Neuronal stem cell (in vitro differentiated cells): Measurements from ENCODE around the gene CAVIN2.

Experiments
- DNase-seq: peaks from one replicate; pipeline ENCODE4 v3.0.0-alpha.2; 2013; ENCODE audit warnings: low spot score
- H2AFZ ChIP-seq: one replicate; pipeline ENCODE4 v1.6.1; 2013; ENCODE audit warnings: mild to moderate bottlenecking, low read length, inconsistent platforms
- H2AK5ac ChIP-seq: 2 replicates; pipeline ENCODE4 v1.6.1; 2013; ENCODE audit warnings: low read depth, mild to moderate bottlenecking, inconsistent platforms, low read length, moderate library complexity, mixed read lengths
- H2BK120ac ChIP-seq: 2 replicates; pipeline ENCODE4 v1.6.1; 2013; ENCODE audit warnings: low read depth, mild to moderate bottlenecking, inconsistent platforms, low read length, moderate library complexity, mixed read lengths
- H2BK12ac ChIP-seq: one replicate; pipeline ENCODE4 v1.6.1; 2013; ENCODE audit warnings: low read length, inconsistent platforms
- H2BK15ac ChIP-seq: 2 replicates; pipeline ENCODE4 v1.6.1; 2013; ENCODE audit warnings: mild to moderate bottlenecking, low read length, inconsistent platforms, mixed read lengths
- H2BK5ac ChIP-seq: one replicate; pipeline ENCODE4 v1.6.1; 2013; ENCODE audit warnings: inconsistent platforms, mild to moderate bottlenecking, low read length, moderate library complexity
- H3K14ac ChIP-seq: one replicate; pipeline ENCODE4 v1.6.1; 2013; ENCODE audit warnings: low read length, inconsistent platforms
- H3K18ac ChIP-seq: 2 replicates; pipeline ENCODE4 v1.6.1; 2013; ENCODE audit warnings: low read length, inconsistent platforms
- H3K23ac ChIP-seq: 2 replicates; pipeline ENCODE4 v1.6.1; 2013; ENCODE audit warnings: low read depth, mild to moderate bottlenecking, mixed read lengths, low read length, inconsistent platforms; ENCODE audit not compliant: poor library complexity
- H3K27ac ChIP-seq: replicated peaks from 3 replicates; pipeline ENCODE4 v1.5.1; 2013; ENCODE audit warnings: low read length, inconsistent platforms
- H3K27me3 ChIP-seq, 3 experiments: 2 replicates each; pipeline ENCODE4 v1.6.1; 2013; ENCODE audit warnings: low read length in 3 of 3, mild to moderate bottlenecking in 2 of 3, inconsistent platforms in 1 of 3, low read depth in 1 of 3, mixed read lengths in 1 of 3, moderate library complexity in 1 of 3; ENCODE audit not compliant: control insufficient read depth in 3 of 3, insufficient read depth in 3 of 3
- H3K36me3 ChIP-seq, 2 donors: replicated peaks in 1 of 2; 2 replicates each; pipeline ENCODE4 v1.6.1; 2013; ENCODE audit warnings: low read length in 2 of 2; ENCODE audit not compliant: control insufficient read depth in 2 of 2, insufficient read depth in 2 of 2
- H3K4ac ChIP-seq: 2 replicates; pipeline ENCODE4 v1.6.1; 2013; ENCODE audit warnings: inconsistent platforms, mild to moderate bottlenecking, low read length, moderate library complexity
- H3K4me1 ChIP-seq, 2 donors: 1 replicate in 1 of 2; 2 replicates in 1 of 2; pipeline ENCODE4 v1.6.1; 2013; ENCODE audit warnings: low read length in 2 of 2, low read depth in 1 of 2; ENCODE audit not compliant: control insufficient read depth in 2 of 2, insufficient read depth in 1 of 2
- H3K4me2 ChIP-seq: one replicate; pipeline ENCODE4 v1.6.1; 2013; ENCODE audit warnings: mild to moderate bottlenecking, low read length, inconsistent platforms; ENCODE audit not compliant: insufficient read depth, poor library complexity, severe bottlenecking
- H3K4me3 ChIP-seq, 2 donors: 2 replicates each; pipeline ENCODE4 v1.5.1; 2013; ENCODE audit warnings: low read length in 2 of 2, mild to moderate bottlenecking in 2 of 2, inconsistent platforms in 1 of 2, moderate library complexity in 1 of 2
- H3K79me1 ChIP-seq: one replicate; pipeline ENCODE4 v1.6.1; 2013; ENCODE audit warnings: low read depth, mild to moderate bottlenecking, inconsistent platforms, low read length, moderate library complexity
- H3K9ac ChIP-seq: one replicate; pipeline ENCODE4 v1.6.1; 2013; ENCODE audit warnings: mild to moderate bottlenecking, low read depth, low read length, inconsistent platforms; ENCODE audit not compliant: poor library complexity
- H3K9me3 ChIP-seq, 2 donors: replicated peaks in 1 of 2; 2 replicates each; pipeline versions ENCODE3 to v1.6.1; 2013; ENCODE audit warnings: low read length in 2 of 2, mild to moderate bottlenecking in 2 of 2, inconsistent platforms in 1 of 2, low read depth in 1 of 2, mixed read lengths in 1 of 2, moderate library complexity in 1 of 2; ENCODE audit not compliant: control insufficient read depth in 2 of 2, insufficient read depth in 1 of 2
- H4K8ac ChIP-seq: one replicate; pipeline ENCODE4 v1.6.1; 2013; ENCODE audit warnings: low read depth, mild to moderate bottlenecking, inconsistent platforms, low read length, moderate library complexity
- H4K91ac ChIP-seq: one replicate; pipeline ENCODE4 v1.6.1; 2013; ENCODE audit warnings: low read length, low read depth, mild to moderate bottlenecking, inconsistent platforms; ENCODE audit not compliant: poor library complexity
- WGBS, 2 donors: extraction: QIAGEN DNeasy Blood & Tissue Kit; methylation state at CpG; one replicate each; pipeline ENCODE4 v1.1.7; 2013; ENCODE audit warnings: missing lambda C conversion rate in 2 of 2, mixed read lengths in 1 of 2; ENCODE audit not compliant: insufficient read length in 2 of 2, insufficient replicate concordance in 1 of 2; ENCODE audit errors: extremely low coverage in 2 of 2; 5-methylcytosine and 5-hydroxymethylcytosine counted together

CAVIN2 gene

GRCh38 chr2:191804766-191805165, 42.1 kb downstream of the CAVIN2 start:
- no peak overlapping the region for H2BK12ac ChIP-seq
- no peak overlapping the region for H4K8ac ChIP-seq
- H3K27me3 ChIP-seq = no peaks in the 10 kb centered on the region
- no peaks in the 10 kb centered on the region for H3K4me1 ChIP-seq
- H3K9ac ChIP-seq = no peak overlapping the region
- no peak overlapping the region for H2AK5ac ChIP-seq
- H3K36me3 ChIP-seq = no peaks in the 10 kb centered on the region
- no peak overlapping the region for H4K91ac ChIP-seq
- H3K79me1 ChIP-seq = no peaks in the 10 kb centered on the region
- no peak overlapping the region for H3K14ac ChIP-seq
- H2AFZ ChIP-seq = no peak overlapping the region
- H2BK15ac ChIP-seq = no peak overlapping the region
- no peak overlapping the region for H2BK120ac ChIP-seq
- H3K23ac ChIP-seq = no peak overlapping the region
- WGBS, 2 donors = no CpG with 5 or more reads among the region's 9 CpGs
- H3K27ac ChIP-seq = no peak overlapping the region
- H3K4me2 ChIP-seq = no peak overlapping the region
- no peak overlapping the region for H2BK5ac ChIP-seq
- H3K18ac ChIP-seq = no peak overlapping the region
- no peak overlapping the region for H3K4ac ChIP-seq
- H3K9me3 ChIP-seq = no peaks in the 10 kb centered on the region
- no peak for DNase-seq
- no peak overlapping the region for H3K4me3 ChIP-seq

- H3K27ac ChIP-seq = no peak overlapping the region
- no peak overlapping the region for H3K4me2 ChIP-seq
Observed at GRCh38 chr2:191803007-191803406, 43.9 kb downstream of the CAVIN2 start.

GRCh38 chr2:191802180-191802579, 44.7 kb downstream of the CAVIN2 start:
- H3K14ac ChIP-seq = no peak overlapping the region
- no peaks in the 10 kb centered on the region for H3K27me3 ChIP-seq
- H3K9me3 ChIP-seq = no peaks in the 10 kb centered on the region
- no peak overlapping the region for H3K4me2 ChIP-seq
- H3K4me3 ChIP-seq = no peak overlapping the region
- no peak overlapping the region for H3K23ac ChIP-seq
- H4K8ac ChIP-seq = no peak overlapping the region
- H3K18ac ChIP-seq = no peak overlapping the region
- H2AFZ ChIP-seq = no peak overlapping the region
- H2AK5ac ChIP-seq = no peak overlapping the region
- H3K79me1 ChIP-seq = no peaks in the 10 kb centered on the region
- H2BK15ac ChIP-seq = no peak overlapping the region
- no peak overlapping the region for H2BK120ac ChIP-seq
- WGBS, 2 donors = no CpG with 5 or more reads among the region's 5 CpGs
- no peak overlapping the region for H4K91ac ChIP-seq
- H3K9ac ChIP-seq = no peak overlapping the region
- no peak overlapping the region for H2BK5ac ChIP-seq
- no peaks in the 10 kb centered on the region for H3K36me3 ChIP-seq
- no peak overlapping the region for H2BK12ac ChIP-seq
- no peaks in the 10 kb centered on the region for H3K4me1 ChIP-seq
- H3K4ac ChIP-seq = no peak overlapping the region
- no peak for DNase-seq
- H3K27ac ChIP-seq = no peak overlapping the region

More at GRCh38 chr2:191803007-191803406, 43.9 kb downstream of the CAVIN2 start:
- DNase-seq = no peak
- Histone ChIP-seq H3K9ac (no peak overlapping the region), H3K23ac (no peak overlapping the region), H2AFZ (no peak overlapping the region), H2BK15ac (no peak overlapping the region), H3K27me3 (no peaks in the 10 kb centered on the region), H2AK5ac (no peak overlapping the region), H2BK5ac (no peak overlapping the region), H2BK120ac (no peak overlapping the region), H3K4ac (no peak overlapping the region), H3K36me3 (no peaks in the 10 kb centered on the region), H4K8ac (no peak overlapping the region), H3K4me1 (no peaks in the 10 kb centered on the region), H3K18ac (no peak overlapping the region), H3K79me1 (no peaks in the 10 kb centered on the region), H4K91ac (no peak overlapping the region), H3K4me3 (no peak overlapping the region), H2BK12ac (no peak overlapping the region), H3K14ac (no peak overlapping the region), H3K9me3 (no peaks in the 10 kb centered on the region)
- no CpG with 5 or more reads among the region's 1 CpG for WGBS, 2 donors

GRCh38 chr2:191800874-191801273, 46.0 kb downstream of the CAVIN2 start:
- no peak overlapping the region for H4K91ac ChIP-seq
- H3K4me1 ChIP-seq = no peaks in the 10 kb centered on the region
- H3K9me3 ChIP-seq = no peaks in the 10 kb centered on the region
- no peak overlapping the region for H2BK120ac ChIP-seq
- H2AFZ ChIP-seq = no peak overlapping the region
- no peak overlapping the region for H2AK5ac ChIP-seq
- H2BK15ac ChIP-seq = no peak overlapping the region
- H3K27ac ChIP-seq = no peak overlapping the region
- H4K8ac ChIP-seq = no peak overlapping the region
- H3K9ac ChIP-seq = no peak overlapping the region
- H3K79me1 ChIP-seq = no peaks in the 10 kb centered on the region
- H2BK5ac ChIP-seq = no peak overlapping the region
- H3K4me3 ChIP-seq = no peak overlapping the region
- no peak overlapping the region for H3K4me2 ChIP-seq
- no CpG with 5 or more reads among the region's 1 CpG for WGBS, 2 donors
- H3K23ac ChIP-seq = no peak overlapping the region
- no peak overlapping the region for H3K4ac ChIP-seq
- no peaks in the 10 kb centered on the region for H3K36me3 ChIP-seq
- no peaks in the 10 kb centered on the region for H3K27me3 ChIP-seq
- DNase-seq = no peak
- no peak overlapping the region for H3K18ac ChIP-seq
- no peak overlapping the region for H2BK12ac ChIP-seq
- no peak overlapping the region for H3K14ac ChIP-seq
